Trophoblast cell (in vitro differentiated cells and primary cell): ENCODE results near the gene SOX9.

Experiments used
- DNase-seq, 2 donors: peaks; one replicate each; pipeline ENCODE4 v3.0.0-alpha.2; 2016
- H2AFZ ChIP-seq: 2 replicates; pipeline ENCODE4 v1.6.1; 2013; ENCODE audit warnings: low read length, moderate library complexity, mild to moderate bottlenecking; ENCODE audit not compliant: insufficient read depth, poor library complexity
- H2AK5ac ChIP-seq: 2 replicates; pipeline ENCODE4 v1.6.1; 2013; ENCODE audit warnings: mild to moderate bottlenecking, low read length
- H2BK120ac ChIP-seq: 2 replicates; pipeline ENCODE4 v1.6.1; 2013; ENCODE audit warnings: low read length, mild to moderate bottlenecking, moderate library complexity; ENCODE audit not compliant: insufficient read depth, poor library complexity
- H2BK12ac ChIP-seq: 2 replicates; pipeline ENCODE4 v1.6.1; 2013; ENCODE audit warnings: mild to moderate bottlenecking, low read length, moderate library complexity
- H2BK5ac ChIP-seq: 2 replicates; pipeline ENCODE4 v1.6.1; 2013; ENCODE audit warnings: low read length, low read depth, moderate library complexity, mild to moderate bottlenecking; ENCODE audit not compliant: poor library complexity
- H3K14ac ChIP-seq: 2 replicates; pipeline ENCODE4 v1.6.1; 2013; ENCODE audit warnings: mild to moderate bottlenecking, low read length
- H3K18ac ChIP-seq: 2 replicates; pipeline ENCODE4 v1.6.1; 2013; ENCODE audit warnings: mild to moderate bottlenecking, low read length
- H3K23ac ChIP-seq: 2 replicates; pipeline ENCODE4 v1.6.1; 2013; ENCODE audit warnings: low read length
- H3K27ac ChIP-seq: 2 replicates; pipeline ENCODE4 v1.5.1; 2013; ENCODE audit warnings: low read depth, mild to moderate bottlenecking, inconsistent platforms, low read length, moderate library complexity
- H3K27me3 ChIP-seq: 2 replicates; pipeline ENCODE4 v1.6.1; 2013; ENCODE audit warnings: inconsistent platforms, mild to moderate bottlenecking, low read length, moderate library complexity; ENCODE audit not compliant: insufficient read depth
- H3K36me3 ChIP-seq, 2 experiments: 1 replicate in 1 of 2; 2 replicates in 1 of 2; pipeline ENCODE4 v1.6.1; 2013; ENCODE audit warnings: low read length in 2 of 2, mild to moderate bottlenecking in 2 of 2, moderate library complexity in 1 of 2; ENCODE audit not compliant: insufficient read depth in 2 of 2, control insufficient read depth in 1 of 2
- H3K4ac ChIP-seq: 2 replicates; pipeline ENCODE4 v1.6.1; 2013; ENCODE audit warnings: low read depth, mild to moderate bottlenecking, low read length, moderate library complexity
- H3K4me1 ChIP-seq, 2 experiments: 1 replicate in 1 of 2; 2 replicates in 1 of 2; pipeline ENCODE4 v1.6.1; 2013; ENCODE audit warnings: low read length in 2 of 2, mild to moderate bottlenecking in 2 of 2, moderate library complexity in 1 of 2; ENCODE audit not compliant: insufficient read depth in 2 of 2, control insufficient read depth in 1 of 2
- H3K4me2 ChIP-seq: 2 replicates; pipeline ENCODE4 v1.6.1; 2013; ENCODE audit warnings: inconsistent platforms, mild to moderate bottlenecking, low read length, moderate library complexity
- H3K4me3 ChIP-seq: 2 replicates; pipeline ENCODE4 v1.5.1; 2013; ENCODE audit warnings: mild to moderate bottlenecking, low read depth, low read length, inconsistent platforms
- H3K79me1 ChIP-seq: one replicate; pipeline ENCODE4 v1.6.1; 2013; ENCODE audit warnings: low read length
- H3K79me2 ChIP-seq: 2 replicates; pipeline ENCODE4 v1.6.1; 2013; ENCODE audit warnings: low read length, mild to moderate bottlenecking; ENCODE audit not compliant: control insufficient read depth, insufficient read depth, poor library complexity
- H3K9ac ChIP-seq: 2 replicates; pipeline ENCODE4 v1.6.1; 2013; ENCODE audit warnings: mild to moderate bottlenecking, low read length
- H3K9me3 ChIP-seq: 2 replicates; pipeline ENCODE4 v1.6.1; 2013; ENCODE audit warnings: low read depth, mild to moderate bottlenecking, control low read depth, inconsistent platforms, low read length; ENCODE audit not compliant: insufficient read depth
- H4K12ac ChIP-seq: 2 replicates; pipeline ENCODE4 v1.6.1; 2013; ENCODE audit warnings: low read depth, mild to moderate bottlenecking, low read length, moderate library complexity
- H4K8ac ChIP-seq: 2 replicates; pipeline ENCODE4 v1.6.1; 2013; ENCODE audit warnings: low read depth, mild to moderate bottlenecking, low read length, moderate library complexity
- H4K91ac ChIP-seq: one replicate; pipeline ENCODE4 v1.6.1; 2013; ENCODE audit warnings: low read depth, mild to moderate bottlenecking, low read length, moderate library complexity
- WGBS: extraction: QIAGEN DNeasy Blood & Tissue Kit; methylation state at CpG from one replicate; pipeline ENCODE4 v1.1.7; 2013; ENCODE audit warnings: missing lambda C conversion rate; ENCODE audit not compliant: insufficient read length, insufficient coverage; ENCODE audit errors: extremely low coverage; 5-methylcytosine and 5-hydroxymethylcytosine counted together

Gene SOX9

DNA sequence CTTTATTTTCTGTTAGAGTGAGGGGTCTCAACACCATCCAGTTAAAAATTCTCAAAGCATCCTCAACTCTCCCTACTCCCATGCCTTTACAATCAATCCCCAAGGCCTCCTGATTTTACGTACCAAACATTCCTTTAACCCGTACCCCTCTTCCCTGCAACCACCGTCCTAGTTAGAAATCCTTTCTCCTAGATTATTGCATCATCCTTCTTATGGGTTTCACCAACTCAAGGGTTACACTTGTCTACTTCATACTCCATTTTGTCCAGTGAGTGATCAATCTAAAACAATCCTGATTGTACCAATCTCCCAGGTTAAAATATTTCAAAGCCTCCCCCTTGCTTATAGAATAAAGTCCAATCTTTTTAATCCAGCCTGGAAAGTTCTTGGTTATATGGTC, 24.7 kb downstream of the SOX9 start:
- Histone ChIP-seq H2AK5ac (no peak overlapping the region), H3K4ac (no peak overlapping the region), H3K79me1 (no peaks in the 10 kb centered on the region), H3K9ac (no peak overlapping the region), H2BK5ac (no peak overlapping the region), H3K9me3 (no peaks in the 10 kb centered on the region), H4K8ac (no peak overlapping the region), H2BK12ac (no peak overlapping the region), H3K36me3 (no peaks in the 10 kb centered on the region), H3K4me2 (no peak overlapping the region), H4K12ac (no peak overlapping the region), H3K27me3 (no peaks in the 10 kb centered on the region), H2AFZ (no peak overlapping the region), H3K23ac (no peak overlapping the region), H3K79me2 (no peaks in the 10 kb centered on the region), H4K91ac (no peak overlapping the region), H3K14ac (no peak overlapping the region), H2BK120ac (no peak overlapping the region), H3K27ac (no peak overlapping the region), H3K4me1 (no peaks in the 10 kb centered on the region), H3K18ac (no peak overlapping the region), H3K4me3 (no peak overlapping the region)
- WGBS = 100% methylated on average over 3 of the region's 3 CpGs
- DNase-seq = no peak

- no peak overlapping the region for H3K23ac ChIP-seq
- H2BK12ac ChIP-seq = no peak overlapping the region
- no peaks in the 10 kb centered on the region for H3K27me3 ChIP-seq
- no peak overlapping the region for H4K91ac ChIP-seq
- H3K79me1 ChIP-seq = no peaks in the 10 kb centered on the region
- H3K79me2 ChIP-seq = no peaks in the 10 kb centered on the region
- H3K27ac ChIP-seq = no peak overlapping the region
- H3K4me3 ChIP-seq = no peak overlapping the region
- no CpG with 5 or more reads among the region's 2 CpGs for WGBS
- H3K4me2 ChIP-seq = no peak overlapping the region
- no peaks in the 10 kb centered on the region for H3K9me3 ChIP-seq
- no peak overlapping the region for H4K12ac ChIP-seq
- H3K4me1 ChIP-seq = peaks cover 0 to under 1% of the 10 kb centered on the region in 2 experiments
- no peak overlapping the region for H2BK120ac ChIP-seq
- no peak overlapping the region for H2BK5ac ChIP-seq
- no peaks in the 10 kb centered on the region for H3K36me3 ChIP-seq
- no peak overlapping the region for H3K9ac ChIP-seq
- no peak overlapping the region for H3K14ac ChIP-seq
- H3K4ac ChIP-seq = no peak overlapping the region
- no peak overlapping the region for H4K8ac ChIP-seq
- no peak overlapping the region for H2AFZ ChIP-seq
- no peak overlapping the region for H3K18ac ChIP-seq
- DNase-seq = no peak
- no peak overlapping the region for H2AK5ac ChIP-seq
Observed at GRCh38 chr17:72145962-72146361, 25.1 kb downstream of the SOX9 start.

DNA sequence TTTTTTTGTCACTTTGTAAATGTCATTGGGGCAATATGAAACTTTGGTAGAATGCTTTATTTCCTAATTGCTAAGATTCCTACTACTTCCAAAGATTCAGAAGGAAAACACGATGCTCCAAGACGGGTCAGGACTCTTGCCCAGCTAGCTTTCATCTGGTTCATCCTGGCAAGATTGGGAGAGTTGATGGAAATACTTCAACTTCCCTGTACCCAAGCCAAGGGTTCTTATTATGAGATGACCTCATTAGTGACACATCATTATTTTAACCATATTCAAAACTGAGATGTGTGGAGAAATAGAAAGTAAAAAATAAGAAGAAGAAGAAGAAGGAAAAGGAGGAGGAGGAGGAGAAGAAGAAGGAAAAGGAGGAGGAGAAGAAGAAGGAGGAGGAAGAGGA, 25.6 kb downstream of the SOX9 start:
- H3K27ac ChIP-seq = no peak overlapping the region
- WGBS = no CpG with 5 or more reads among the region's 2 CpGs
- H3K79me2 ChIP-seq = no peaks in the 10 kb centered on the region

GRCh38 chr17:72150632-72151460, 30.0 kb downstream of the SOX9 start:
- Histone ChIP-seq H2BK120ac (no peak overlapping the region), H3K79me1 (peaks cover 3% of the 10 kb centered on the region), H3K23ac (no peak overlapping the region), H3K36me3 (no peaks in the 10 kb centered on the region), H3K27me3 (no peaks in the 10 kb centered on the region), H4K8ac (no peak overlapping the region), H4K12ac (no peak overlapping the region), H3K14ac (no peak overlapping the region), H3K18ac (no peak overlapping the region), H3K4me2 (no peak overlapping the region), H3K9me3 (peaks cover 1% of the 10 kb centered on the region), H2AK5ac (no peak overlapping the region), H2BK12ac (no peak overlapping the region), H4K91ac (no peak overlapping the region), H3K79me2 (no peaks in the 10 kb centered on the region), H2AFZ (no peak overlapping the region), H3K4ac (no peak overlapping the region), H3K27ac (no peak overlapping the region), H3K4me3 (no peak overlapping the region), H2BK5ac (no peak overlapping the region), H3K9ac (no peak overlapping the region), H3K4me1 (peaks cover 3 to 7% of the 10 kb centered on the region in 2 experiments)
- 71% methylated on average over 1 of the region's 11 CpGs for WGBS
- no peak for DNase-seq

More for the DNA sequence above, 25.6 kb downstream of the SOX9 start:
- H3K27me3 ChIP-seq = no peaks in the 10 kb centered on the region
- no peak overlapping the region for H3K14ac ChIP-seq
- no peak overlapping the region for H3K4me3 ChIP-seq
- no peak overlapping the region for H2BK12ac ChIP-seq
- no peak overlapping the region for H4K12ac ChIP-seq
- no peak overlapping the region for H4K8ac ChIP-seq
- H3K4ac ChIP-seq = no peak overlapping the region
- no peak overlapping the region for H2BK120ac ChIP-seq
- no peak overlapping the region for H2BK5ac ChIP-seq
- H3K18ac ChIP-seq = no peak overlapping the region
- H4K91ac ChIP-seq = no peak overlapping the region
- H3K9me3 ChIP-seq = no peaks in the 10 kb centered on the region
- no peaks in the 10 kb centered on the region for H3K36me3 ChIP-seq
- no peak overlapping the region for H3K9ac ChIP-seq
- no peak overlapping the region for H3K4me2 ChIP-seq
- H3K79me1 ChIP-seq = no peaks in the 10 kb centered on the region
- H2AK5ac ChIP-seq = no peak overlapping the region
- DNase-seq = no peak
- H3K4me1 ChIP-seq = peaks cover 0 to 3% of the 10 kb centered on the region in 2 experiments
- H3K23ac ChIP-seq = no peak overlapping the region
- H2AFZ ChIP-seq = no peak overlapping the region
